Fibroblast of skin of right quadriceps (primary cell): Measurements from ENCODE around the gene CCDC190.
"Not testable (repeated sequence)": the region's sequence is repeated elsewhere in the genome, so short reads cannot be mapped to it uniquely, and the experiment has no call there.

Experiments used
- DNase-seq: peaks from one replicate; pipeline ENCODE4 v3.0.0-alpha.2; 2013

The CCDC190 gene

GRCh38 chr1:162861101-162861500 is at the start of gene CCDC190:
Gene CCDC190, minus strand, starts transcription at chr1:162861175. Its CDS starts 1,529 bp downstream, at chr1:162859646.
- DNase-seq, result no peak

- no peak for DNase-seq
These were observed 49.2 kb upstream of the CCDC190 start for GRCh38 chr1:162910161-162910560.

- peak; percentile 79 for DNase-seq
These were observed 47.8 kb upstream of the CCDC190 start for GRCh38 chr1:162908780-162909179.

GRCh38 chr1:162908236-162908635 is 47.3 kb upstream of the CCDC190 start:
- no peak for DNase-seq

GRCh38 chr1:162906485-162906884 is 45.5 kb upstream of the CCDC190 start:
- no peak for DNase-seq

- peak; percentile 90 for DNase-seq
These were observed 44.5 kb upstream of the CCDC190 start for GRCh38 chr1:162905174-162906158.

- no peak for DNase-seq
These were observed 43.6 kb upstream of the CCDC190 start for GRCh38 chr1:162904579-162904978.

- no peak for DNase-seq
These were observed 43.0 kb upstream of the CCDC190 start for GRCh38 chr1:162904023-162904422.

- DNase-seq, result no peak
These were observed 42.3 kb upstream of the CCDC190 start for GRCh38 chr1:162903246-162903645.

GRCh38 chr1:162902416-162902815 is 41.4 kb upstream of the CCDC190 start:
- DNase-seq, result peak; percentile 39

GRCh38 chr1:162901243-162901642 is 40.3 kb upstream of the CCDC190 start:
- no peak for DNase-seq

GRCh38 chr1:162899422-162900146 is 38.6 kb upstream of the CCDC190 start:
- peak; percentile 71 for DNase-seq

- DNase-seq, result no peak
These were observed 32.6 kb upstream of the CCDC190 start for GRCh38 chr1:162893612-162893908.

- DNase-seq, result no peak
These were observed 32.1 kb upstream of the CCDC190 start for GRCh38 chr1:162892906-162893611.

GRCh38 chr1:162889989-162890388 is 29.0 kb upstream of the CCDC190 start:
- DNase-seq, result no peak

GRCh38 chr1:162886705-162887104 is 25.7 kb upstream of the CCDC190 start:
- no peak for DNase-seq

- DNase-seq, result no peak
These were observed 24.3 kb upstream of the CCDC190 start for GRCh38 chr1:162885265-162885664.

- DNase-seq, result no peak
These were observed 23.9 kb upstream of the CCDC190 start for GRCh38 chr1:162884831-162885230.

GRCh38 chr1:162882248-162882674 is 21.3 kb upstream of the CCDC190 start:
- DNase-seq, result peak; percentile 59

GRCh38 chr1:162881590-162881989 is 20.6 kb upstream of the CCDC190 start:
- no peak for DNase-seq

GRCh38 chr1:162880617-162881016 is 19.6 kb upstream of the CCDC190 start:
- DNase-seq, result not testable (repeated sequence)

GRCh38 chr1:162878000-162878596 is 17.1 kb upstream of the CCDC190 start:
- DNase-seq, result peak; percentile 74

- no peak for DNase-seq
These were observed 16.4 kb upstream of the CCDC190 start for GRCh38 chr1:162877412-162877811.
